A673 (cell line): ENCODE results near the gene PTCH1. TPM values are rescaled to one million over a fixed set of nuclear protein-coding genes. Genes with fewer than 3 reads are reported as not detected.

ENCODE experiments used
- BruUV-seq: library from RNA; stranded (reverse); fragments of 400-500 nt; replicated peaks from 2 replicates; lab custom pipeline; 2021; lab: Mats Ljungman, UMichigan
- CTCF ChIA-PET: fragments of 300-600 bp; sonication (Branson Sonifier 250); formaldehyde crosslinking; loops from one replicate; lab custom pipeline; 2022; ENCODE audit warnings: antibody characterized with exemption; lab: Charles Lee
- POLR2A ChIA-PET: fragments of 300-600 bp; sonication (Branson Sonifier 250); formaldehyde crosslinking; loops from one replicate; lab custom pipeline; 2022; ENCODE audit warnings: antibody characterized with exemption; ENCODE audit not compliant: low non-redundant PET; lab: Charles Lee
- DNase-seq: peaks from one replicate; pipeline ENCODE4 v3.0.0-alpha.2; 2015; ENCODE audit warnings: low spot score
- H3K27ac ChIP-seq: fragments of 200-600 bp; sonication (generic); 2 replicates; pipeline ENCODE4 v1.5.1; 2016; ENCODE audit warnings: mixed run types, low read depth, mild to moderate bottlenecking, mixed read lengths, antibody characterized with exemption, low read length; ENCODE audit not compliant: poor library complexity, severe bottlenecking
- H3K27me3 ChIP-seq: fragments of 200-600 bp; sonication (generic); replicated peaks from 2 replicates; pipeline ENCODE4 v1.6.1; 2017; ENCODE audit warnings: mixed run types, low read depth, mild to moderate bottlenecking, mixed read lengths, antibody characterized with exemption, low read length; ENCODE audit not compliant: insufficient read depth, poor library complexity
- H3K36me3 ChIP-seq: fragments of 200-600 bp; sonication (generic); 2 replicates; pipeline ENCODE4 v1.6.1; 2016; ENCODE audit warnings: mixed run types, mild to moderate bottlenecking, mixed read lengths, antibody characterized with exemption, low read length; ENCODE audit not compliant: insufficient read depth, poor library complexity, severe bottlenecking
- H3K4me1 ChIP-seq: fragments of 200-600 bp; sonication (generic); 2 replicates; pipeline ENCODE4 v1.6.1; 2017; ENCODE audit warnings: mixed run types, mild to moderate bottlenecking, mixed read lengths, antibody characterized with exemption, low read length; ENCODE audit not compliant: insufficient read depth, poor library complexity, severe bottlenecking
- H3K4me3 ChIP-seq: fragments of 200-600 bp; sonication (generic); 2 replicates; pipeline ENCODE4 v1.5.1; 2016; ENCODE audit warnings: low read depth, mixed run types, mild to moderate bottlenecking, mixed read lengths, low read length; ENCODE audit not compliant: poor library complexity, severe bottlenecking
- H3K9me3 ChIP-seq: fragments of 200-600 bp; sonication (generic); 2 replicates; pipeline ENCODE4 v1.6.1; 2016; ENCODE audit warnings: mixed run types, low read depth, mild to moderate bottlenecking, mixed read lengths, antibody characterized with exemption, low read length; ENCODE audit not compliant: poor library complexity, severe bottlenecking
- EZH2 ChIP-seq: fragments of 200-600 bp; sonication (generic); IDR thresholded peaks from 2 replicates; pipeline ENCODE4 v1.6.1; 2017; ENCODE audit warnings: borderline replicate concordance, low read depth, mild to moderate bottlenecking, mixed read lengths, antibody characterized with exemption, low read length; ENCODE audit not compliant: poor library complexity, severe bottlenecking
- intact Hi-C: fragments of 100-400 bp; cut with micrococcal nuclease; formaldehyde crosslinking; loops from one replicate; pipeline ENCODE4 v1.10.0; 2022; ENCODE audit not compliant: unreplicated experiment
- total RNA-seq: library from RNA; stranded (reverse); gene quantifications from 2 replicates; pipeline ENCODE4 v1.2.3, GENCODE V29; 2021
- TF ChIP-seq, protein P1 (sequence below): fragments of 300-800, 200-600 bp; sonication (generic); conservative IDR thresholded peaks from 2 replicates; pipeline ENCODE4 v1.5.1; 2017; ENCODE audit warnings: low read depth, mild to moderate bottlenecking, antibody characterized with exemption, low read length, moderate library complexity, mixed read lengths

The PTCH1 gene
- total RNA-seq, 1 experiment from 2014 or later = 36.5 TPM

DNA sequence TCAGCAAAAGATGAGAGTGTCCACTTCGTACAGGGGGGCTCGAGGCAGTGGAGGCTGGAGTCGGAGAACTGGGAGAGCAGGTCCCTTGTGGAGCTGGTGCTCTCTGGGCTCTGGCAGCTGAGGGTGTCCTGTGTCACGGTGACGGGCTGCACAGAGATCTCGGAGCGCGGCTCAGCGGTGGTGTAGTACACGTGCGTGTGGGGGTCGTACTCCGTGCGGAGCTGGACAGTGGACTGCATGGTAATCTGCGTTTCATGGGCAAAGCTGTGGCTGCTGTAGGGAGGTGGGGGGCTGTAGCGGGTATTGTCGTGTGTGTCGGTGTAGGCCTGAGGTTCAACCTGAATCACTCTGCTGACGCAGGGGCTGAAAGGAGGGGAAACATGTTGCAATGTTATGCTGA, 48.0 kb downstream of the PTCH1 start:
- CTCF ChIA-PET = no interaction called here
- POLR2A ChIA-PET = no interaction called here
- H3K4me3 ChIP-seq = no peak overlapping the region
- no peak for DNase-seq
- H3K4me1 ChIP-seq = peaks cover under 1% of the 10 kb centered on the region
- no peaks in the 10 kb centered on the region for H3K9me3 ChIP-seq
- no peaks in the 10 kb centered on the region for H3K27me3 ChIP-seq
- no peak overlapping the region for H3K27ac ChIP-seq
- no peak for TF ChIP-seq EZH2
- TF ChIP-seq, protein P1, sequence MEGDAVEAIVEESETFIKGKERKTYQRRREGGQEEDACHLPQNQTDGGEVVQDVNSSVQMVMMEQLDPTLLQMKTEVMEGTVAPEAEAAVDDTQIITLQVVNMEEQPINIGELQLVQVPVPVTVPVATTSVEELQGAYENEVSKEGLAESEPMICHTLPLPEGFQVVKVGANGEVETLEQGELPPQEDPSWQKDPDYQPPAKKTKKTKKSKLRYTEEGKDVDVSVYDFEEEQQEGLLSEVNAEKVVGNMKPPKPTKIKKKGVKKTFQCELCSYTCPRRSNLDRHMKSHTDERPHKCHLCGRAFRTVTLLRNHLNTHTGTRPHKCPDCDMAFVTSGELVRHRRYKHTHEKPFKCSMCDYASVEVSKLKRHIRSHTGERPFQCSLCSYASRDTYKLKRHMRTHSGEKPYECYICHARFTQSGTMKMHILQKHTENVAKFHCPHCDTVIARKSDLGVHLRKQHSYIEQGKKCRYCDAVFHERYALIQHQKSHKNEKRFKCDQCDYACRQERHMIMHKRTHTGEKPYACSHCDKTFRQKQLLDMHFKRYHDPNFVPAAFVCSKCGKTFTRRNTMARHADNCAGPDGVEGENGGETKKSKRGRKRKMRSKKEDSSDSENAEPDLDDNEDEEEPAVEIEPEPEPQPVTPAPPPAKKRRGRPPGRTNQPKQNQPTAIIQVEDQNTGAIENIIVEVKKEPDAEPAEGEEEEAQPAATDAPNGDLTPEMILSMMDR = no peak
- H3K36me3 ChIP-seq = peaks cover 74% of the 10 kb centered on the region
- BruUV-seq = no TSS peak
- intact Hi-C loops = no loop called here

GRCh38 chr9:95465115-95465514, 51.7 kb downstream of the PTCH1 start:
- Histone ChIP-seq H3K27ac (no peak overlapping the region), H3K9me3 (no peaks in the 10 kb centered on the region), H3K36me3 (peaks cover 75% of the 10 kb centered on the region), H3K4me1 (peaks cover 20% of the 10 kb centered on the region), H3K4me3 (no peak overlapping the region), H3K27me3 (no peaks in the 10 kb centered on the region)
- POLR2A ChIA-PET = no interaction called here
- BruUV-seq = no TSS peak
- no peak for DNase-seq
- CTCF ChIA-PET = no interaction called here
- TF ChIP-seq EZH2 = no peak
- TF ChIP-seq, protein P1 = no peak
- intact Hi-C loops = no loop called here

DNA sequence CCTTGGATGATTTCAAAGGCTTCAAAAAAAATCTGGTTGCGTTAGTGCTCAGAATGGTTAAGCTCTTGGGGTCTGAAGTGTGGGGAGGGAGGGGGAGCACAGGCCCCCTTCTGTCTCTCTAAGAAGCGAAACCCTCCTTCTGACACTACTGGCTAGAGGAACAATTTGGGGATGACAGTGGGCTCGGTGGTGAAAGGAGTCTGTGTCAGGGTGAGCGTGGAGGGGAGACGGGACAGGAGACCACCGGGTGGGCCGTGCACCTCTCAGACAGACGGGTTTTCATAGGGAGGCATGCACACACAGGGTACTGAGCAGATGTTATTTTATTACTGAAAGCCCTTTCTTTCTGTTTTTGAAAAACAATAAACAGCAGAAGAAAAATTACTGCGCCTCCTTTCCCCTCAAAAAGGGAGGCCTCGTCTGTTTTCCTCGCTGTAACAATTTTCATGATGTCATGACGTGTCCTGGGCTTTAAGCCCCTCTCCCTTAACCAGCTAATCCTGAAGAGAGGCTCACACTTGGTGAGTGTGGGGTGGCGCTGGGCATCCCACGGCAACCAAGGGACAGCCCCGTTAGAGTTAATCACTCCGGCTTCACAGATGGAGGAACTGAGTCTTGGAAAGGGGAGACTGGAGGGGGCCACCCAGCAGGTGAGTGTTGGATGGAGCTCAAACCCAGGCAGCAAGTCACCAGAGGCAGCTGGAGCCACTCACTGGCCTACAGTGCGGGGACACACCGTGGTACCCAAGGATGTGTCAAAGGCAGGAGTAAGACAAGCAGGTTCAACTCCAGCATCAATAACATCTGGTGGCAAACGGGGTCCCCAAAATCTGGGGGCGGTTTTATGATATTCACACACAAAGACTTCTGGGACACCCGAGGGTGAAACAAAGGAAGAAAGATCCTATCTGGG, 53.4 kb downstream of the PTCH1 start:
- BruUV-seq = no TSS peak
- TF ChIP-seq, protein P1 = no peak
- no peak for TF ChIP-seq EZH2
- ChIA-PET CTCF (no interaction called here), POLR2A (no interaction called here)
- Histone ChIP-seq H3K4me1 (peaks cover 25% of the 10 kb centered on the region), H3K27ac (peak overlapping the region; percentile 79), H3K36me3 (peaks cover 72% of the 10 kb centered on the region), H3K4me3 (peak overlapping the region; percentile 17), H3K27me3 (no peaks in the 10 kb centered on the region), H3K9me3 (no peaks in the 10 kb centered on the region)
- intact Hi-C loops = no loop called here
- DNase-seq = no peak
